Measurements from ENCODE around the gene RIC1.
"Not testable (repeated sequence)": the region's sequence is repeated elsewhere in the genome, so short reads cannot be mapped to it uniquely, and the experiment has no call there.

The RIC1 gene

DNA sequence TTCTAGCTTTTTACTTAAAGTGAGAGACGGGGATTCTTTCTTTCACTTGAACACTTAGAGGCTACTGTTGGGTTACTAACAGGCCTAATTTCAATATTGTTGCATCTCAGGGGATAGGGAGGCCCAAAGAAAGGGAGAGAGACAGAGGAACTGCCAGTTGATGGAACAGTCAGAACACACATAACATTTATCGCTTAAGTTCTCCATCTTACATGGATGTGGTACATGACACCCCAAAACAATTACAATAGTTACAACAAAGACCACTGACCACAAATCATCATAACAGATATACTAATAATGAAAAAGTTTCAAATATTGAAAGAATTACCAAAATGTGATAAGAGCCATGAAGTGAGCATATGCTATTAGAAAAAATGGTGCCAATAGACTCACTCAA lies 4.3 kb upstream of the RIC1 start:
- no peak for DNase-seq (ENCODE audit: low read depth, low spot score)

DNA sequence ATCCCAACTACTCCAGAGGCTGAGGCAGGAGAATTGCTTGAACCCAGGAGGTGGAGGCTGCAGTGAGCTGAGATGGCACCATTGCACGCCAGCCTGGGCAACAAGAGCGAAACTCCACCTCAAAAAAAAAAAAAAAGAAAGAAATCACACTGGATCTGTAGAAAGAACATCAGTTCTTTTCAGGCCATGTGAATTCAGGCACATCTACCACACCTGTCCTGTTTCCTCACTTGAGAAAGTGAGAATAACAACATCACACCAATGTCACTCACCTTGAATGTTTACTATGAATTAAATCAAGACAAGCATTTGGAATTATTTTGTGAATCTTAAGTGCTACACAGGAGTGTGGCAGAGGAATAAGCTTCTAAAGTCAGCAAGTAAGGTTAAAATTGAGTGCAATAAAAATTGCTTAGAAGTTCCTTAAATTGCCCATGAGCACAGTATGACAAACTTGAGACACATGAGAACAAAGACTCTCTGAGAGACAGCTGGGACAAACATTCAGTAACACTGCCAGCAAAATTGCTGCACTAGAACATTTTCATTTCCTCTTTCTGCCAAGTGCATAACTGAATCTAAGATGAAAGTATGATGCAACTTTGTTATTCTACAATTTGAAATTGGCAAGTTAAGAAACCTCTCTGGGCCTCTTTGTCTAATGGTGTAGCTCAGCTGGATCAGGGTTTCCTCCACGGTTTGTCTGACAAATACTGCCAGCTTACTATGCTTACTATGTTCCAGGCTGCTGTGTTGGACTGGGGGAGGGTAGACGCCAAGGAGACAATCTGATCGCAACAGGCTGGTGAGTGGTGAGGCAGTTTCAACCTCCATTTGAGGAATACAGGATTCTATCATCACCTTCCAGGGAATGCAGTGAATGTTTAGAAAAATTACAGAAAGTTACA lies 1.9 kb upstream of the RIC1 start:
- DNase-seq (ENCODE audit: low read depth, low spot score): no peak

DNA sequence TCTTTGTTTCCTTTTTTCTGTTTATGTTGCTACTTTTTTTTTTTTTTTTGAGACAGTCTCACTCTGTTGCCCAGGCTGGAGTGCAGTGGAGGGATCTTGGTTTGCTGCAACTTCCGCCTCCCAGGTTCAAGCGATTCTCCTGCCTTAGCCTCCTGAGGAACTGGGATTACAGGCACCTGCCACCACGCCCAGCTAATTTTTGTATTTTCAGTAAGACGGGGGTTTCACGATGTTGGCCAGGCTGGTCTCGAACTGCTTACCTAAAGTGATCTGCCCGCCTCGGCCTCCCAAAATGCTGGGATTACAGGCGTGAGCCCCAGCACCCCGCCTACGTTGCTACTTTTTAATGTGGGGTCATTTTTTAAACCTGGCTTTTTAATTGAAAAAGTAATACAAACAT lies 1.2 kb upstream of the RIC1 start:
- DNase-seq (ENCODE audit: low read depth, low spot score): not testable (repeated sequence)

DNA sequence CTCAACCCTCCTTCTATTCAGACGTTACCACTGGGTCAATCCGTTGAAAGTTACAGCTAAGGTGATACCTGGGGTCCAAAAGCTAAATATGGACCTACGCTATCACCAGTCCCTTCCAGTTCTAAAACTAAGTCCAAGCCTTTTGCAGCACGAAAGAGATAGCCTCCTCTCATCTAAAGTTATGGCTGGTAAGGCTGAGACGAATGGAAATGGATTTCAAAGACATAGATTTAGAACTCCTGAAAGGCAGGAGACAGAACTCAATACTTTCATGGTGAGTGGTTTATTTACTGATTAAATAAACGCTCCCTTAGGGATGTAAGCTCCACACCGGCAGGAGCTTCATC lies 751 bp upstream of the RIC1 start:
- DNase-seq (ENCODE audit: low read depth, low spot score): no peak

DNA sequence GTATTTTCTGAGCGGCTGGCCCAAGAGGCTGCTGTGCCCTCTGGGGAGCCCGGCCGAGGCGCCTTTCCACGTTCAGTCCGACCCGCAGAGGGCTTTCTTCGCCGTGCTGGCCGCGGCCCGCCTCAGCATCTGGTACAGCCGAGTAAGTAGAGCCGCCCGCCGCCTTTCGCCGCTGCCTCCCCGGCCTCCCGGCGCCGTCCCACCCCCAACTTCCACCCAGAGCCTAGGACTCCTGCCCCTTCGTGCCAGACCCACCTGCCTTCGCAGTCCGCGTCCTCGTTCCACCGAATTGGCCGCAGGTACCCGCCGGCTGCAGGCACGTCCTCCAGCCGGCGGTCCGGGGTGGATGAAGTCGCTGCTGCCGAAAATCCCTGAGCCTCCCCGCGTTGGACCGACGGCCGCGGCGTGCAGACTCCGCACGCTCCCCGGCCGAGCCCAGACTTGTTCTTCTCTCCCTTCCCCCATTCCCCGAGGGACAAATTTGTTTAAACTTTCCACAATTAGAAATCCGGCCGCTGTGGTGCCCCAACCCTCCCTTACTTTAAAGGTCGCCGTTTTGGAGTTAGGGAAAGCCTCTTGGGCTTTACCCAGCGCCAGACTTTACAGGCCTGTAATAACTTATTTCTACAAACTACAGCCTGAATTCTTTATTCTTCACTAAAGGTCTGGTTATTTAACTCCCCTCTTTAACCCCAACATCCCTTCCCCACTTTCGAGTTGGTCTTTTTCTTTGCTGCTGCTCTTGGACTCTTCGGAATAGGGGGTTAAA lies 589 bp downstream of the RIC1 start:
- DNase-seq (ENCODE audit: low read depth, low spot score): no peak

DNA sequence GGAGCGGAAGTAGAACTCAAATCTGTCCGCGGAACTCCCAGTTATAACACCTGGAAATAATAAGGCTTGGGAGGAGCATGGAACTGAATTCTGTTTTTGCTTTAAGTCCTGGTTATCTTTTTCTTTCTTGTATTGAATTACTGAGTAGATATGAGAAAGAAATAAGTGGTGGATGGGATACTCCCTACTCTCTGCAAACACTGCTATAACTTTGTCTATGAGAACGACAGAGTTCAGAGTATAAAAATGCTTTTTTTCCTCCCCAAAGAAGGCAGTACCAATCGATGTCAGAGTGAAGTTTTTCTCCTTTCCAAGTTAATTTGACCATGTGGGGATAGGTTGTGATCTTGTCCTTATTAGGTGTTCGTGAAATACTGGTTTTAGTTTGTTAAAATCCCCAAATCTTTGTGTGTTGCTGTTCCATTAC lies 1.2 kb downstream of the RIC1 start:
- no peak for DNase-seq (ENCODE audit: low read depth, low spot score)

DNA sequence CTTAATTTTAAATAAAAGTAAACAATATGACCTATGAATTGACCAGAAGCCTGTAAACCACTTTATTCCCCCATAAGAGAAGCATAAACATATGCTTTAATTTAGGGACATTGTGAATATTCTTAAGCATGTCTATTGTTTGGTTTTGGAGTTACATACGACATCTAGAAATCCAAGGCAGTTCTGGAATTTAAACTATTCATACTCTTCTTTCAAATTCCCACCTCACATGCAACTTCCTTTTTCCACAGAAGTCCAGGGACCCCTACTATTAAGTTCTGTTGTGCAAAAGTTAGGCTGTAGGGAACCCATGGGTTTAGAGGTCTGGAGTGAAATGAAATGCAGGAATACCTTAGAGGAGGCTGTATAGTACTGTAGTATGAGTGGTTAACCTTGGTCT lies 2.1 kb downstream of the RIC1 start:
- no peak for DNase-seq (ENCODE audit: low read depth, low spot score)

DNA sequence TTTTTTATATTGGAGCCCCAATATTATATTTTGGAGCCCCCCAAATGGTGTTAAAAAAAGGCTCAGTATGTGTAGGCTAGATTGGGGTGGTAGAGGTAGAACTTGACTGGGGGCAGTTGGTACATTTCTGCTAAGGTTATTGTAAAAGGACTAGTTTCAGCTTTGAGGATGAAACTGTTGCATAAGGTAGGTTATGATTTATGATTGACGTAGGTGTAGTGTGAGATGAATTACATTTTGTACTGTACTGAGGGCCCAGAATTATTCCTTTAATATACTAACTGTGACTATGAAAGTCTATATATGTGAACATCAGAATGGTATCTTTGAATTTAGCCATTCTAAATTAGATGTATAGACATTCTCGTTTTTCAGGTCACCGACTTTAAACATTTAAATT lies 3.6 kb downstream of the RIC1 start:
- no peak for DNase-seq (ENCODE audit: low read depth, low spot score)

DNA sequence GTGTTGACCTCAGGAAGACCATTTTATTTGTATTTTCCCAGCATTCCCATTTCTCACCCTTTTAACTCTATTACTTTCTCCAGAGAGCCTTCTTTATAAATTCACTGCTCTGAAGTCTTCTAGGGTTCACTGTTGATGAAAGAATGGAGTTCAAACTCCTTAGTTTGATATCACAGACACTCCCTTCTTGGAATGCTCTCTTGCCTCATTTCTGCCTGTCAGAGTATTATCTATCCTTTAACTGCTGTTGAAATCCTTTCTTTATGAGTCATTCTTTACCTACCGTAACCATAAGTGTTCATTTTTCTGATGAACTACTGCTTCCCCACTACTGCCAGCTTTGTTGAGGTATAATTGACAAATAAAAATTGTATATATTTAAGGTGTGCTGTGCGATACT lies 4.3 kb downstream of the RIC1 start:
- no peak for DNase-seq (ENCODE audit: low read depth, low spot score)

DNA sequence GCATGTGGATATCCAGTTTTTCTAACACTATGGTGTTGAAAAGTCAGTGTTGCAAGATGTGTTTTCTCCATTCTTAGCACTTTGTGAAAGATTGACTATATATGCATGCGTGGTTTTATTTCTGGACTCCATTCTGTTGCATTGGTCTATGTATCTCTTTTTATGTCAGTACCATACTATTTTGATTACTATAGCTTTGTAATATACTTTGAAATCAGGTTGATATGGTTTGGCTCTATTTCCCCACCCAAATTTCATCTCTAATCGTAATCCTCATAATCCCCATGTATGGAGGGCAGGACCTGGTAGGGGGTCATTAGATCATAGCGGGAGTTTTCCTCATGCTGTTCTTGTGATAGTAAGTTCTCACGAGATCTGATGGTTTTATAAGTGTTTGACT lies 6.5 kb downstream of the RIC1 start:
- DNase-seq (ENCODE audit: low read depth, low spot score): no peak

DNA sequence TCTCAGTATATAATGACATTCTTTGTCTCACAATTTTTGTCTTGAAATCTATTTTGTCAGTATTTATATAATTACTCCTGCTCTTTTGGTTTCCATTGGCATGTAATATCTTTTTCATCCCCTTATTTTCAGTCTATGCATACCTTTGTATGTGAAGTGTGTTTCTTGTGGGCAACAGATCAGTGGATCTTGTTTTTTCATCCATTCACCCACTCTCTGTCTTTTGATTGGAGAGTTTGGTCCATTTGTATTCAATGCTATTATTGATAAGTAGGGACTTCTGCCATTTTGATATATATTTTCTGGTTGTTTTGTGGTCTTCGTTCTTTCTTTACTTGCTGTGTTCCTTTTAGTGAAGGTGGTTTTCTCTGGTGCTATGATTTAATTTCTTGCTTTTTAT lies 10.9 kb downstream of the RIC1 start:
- DNase-seq (ENCODE audit: low read depth, low spot score): no peak

DNA sequence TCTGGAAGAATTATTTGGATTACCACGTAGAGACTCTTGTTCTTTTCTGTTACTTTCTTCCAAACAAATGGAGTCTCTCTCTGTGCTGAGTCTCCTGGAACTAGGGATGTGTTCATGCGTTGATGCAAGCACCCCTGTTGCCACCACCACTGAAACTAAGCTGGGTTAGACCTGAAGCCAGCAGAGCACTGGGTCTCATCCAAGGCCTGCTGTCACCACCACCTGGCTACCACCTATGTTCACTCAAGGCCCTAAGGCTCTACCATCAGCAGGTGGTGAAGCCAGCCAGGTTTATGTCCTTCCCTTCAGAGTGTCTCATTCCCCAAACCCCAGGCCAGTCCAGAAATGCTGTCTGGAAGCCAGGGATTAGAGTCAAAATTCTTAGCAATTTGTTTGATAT lies 13.3 kb downstream of the RIC1 start:
- no peak for DNase-seq (ENCODE audit: low read depth, low spot score)

DNA sequence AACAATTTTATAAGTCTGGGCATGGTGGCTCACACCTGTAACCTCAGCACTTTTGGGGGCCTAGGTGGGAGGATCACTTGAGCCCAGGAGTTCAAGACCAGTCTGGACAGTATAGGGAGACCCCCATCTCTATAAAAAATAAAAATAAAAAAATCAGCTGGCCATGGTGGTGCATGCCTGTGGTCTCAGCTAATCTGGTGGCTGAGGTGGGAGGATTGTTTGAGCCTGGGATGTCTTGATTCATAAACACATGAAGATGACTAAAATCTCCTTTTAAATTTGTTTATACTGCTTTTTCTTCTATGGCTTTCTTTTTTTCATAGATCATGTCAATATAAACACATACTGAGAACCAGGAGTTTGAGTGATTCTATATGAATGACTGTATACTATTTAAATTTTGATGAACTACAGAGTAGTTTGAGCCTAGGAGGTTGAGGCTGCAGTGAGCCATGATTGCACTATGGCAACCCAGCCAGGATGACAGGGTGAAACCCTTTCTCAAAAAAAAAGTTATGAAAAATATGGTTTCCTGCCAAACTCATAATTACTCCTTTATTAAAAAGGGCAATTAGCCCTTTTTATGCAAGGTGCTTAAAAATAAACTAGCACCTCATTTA lies 14.2 kb downstream of the RIC1 start:
- no peak for DNase-seq (ENCODE audit: low read depth, low spot score)

DNA sequence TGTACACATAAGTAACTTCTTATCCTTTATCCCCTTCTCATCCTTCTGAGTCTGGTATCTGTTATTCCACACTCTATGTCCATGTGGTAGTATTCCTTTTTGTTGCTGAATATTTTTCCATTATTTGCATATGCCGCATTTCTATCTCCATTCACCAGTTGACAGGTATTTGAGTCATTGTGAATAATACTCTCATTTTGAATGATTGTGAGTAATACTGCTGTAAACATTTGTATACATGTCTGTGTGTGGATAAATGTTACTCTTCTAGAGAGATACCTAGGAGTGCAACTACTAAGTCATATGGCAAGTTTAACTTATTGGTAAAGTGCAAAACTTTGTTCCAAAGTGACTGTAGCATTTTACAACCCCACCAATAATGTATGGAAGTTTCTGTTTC lies 15.6 kb downstream of the RIC1 start:
- DNase-seq (ENCODE audit: low read depth, low spot score): no peak

DNA sequence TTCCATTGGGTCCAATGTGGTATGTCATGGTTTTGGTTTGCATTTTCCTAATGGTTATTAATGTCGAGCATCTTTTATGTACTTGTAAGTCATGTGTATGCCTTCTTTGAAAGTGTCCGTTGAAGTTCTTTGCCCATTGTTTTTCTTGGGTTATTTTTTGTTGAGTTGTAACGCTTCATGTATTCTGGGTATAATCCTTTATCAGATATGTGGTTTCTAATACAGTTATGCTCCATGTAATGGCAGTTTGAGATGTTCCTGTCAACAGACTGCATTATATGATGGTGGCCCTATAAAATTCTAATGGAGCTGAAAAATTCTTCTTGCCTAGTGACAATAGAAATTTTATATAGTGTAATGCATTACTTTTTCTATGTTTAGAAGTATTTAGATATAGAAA lies 17.2 kb downstream of the RIC1 start:
- no peak for DNase-seq (ENCODE audit: low read depth, low spot score)

DNA sequence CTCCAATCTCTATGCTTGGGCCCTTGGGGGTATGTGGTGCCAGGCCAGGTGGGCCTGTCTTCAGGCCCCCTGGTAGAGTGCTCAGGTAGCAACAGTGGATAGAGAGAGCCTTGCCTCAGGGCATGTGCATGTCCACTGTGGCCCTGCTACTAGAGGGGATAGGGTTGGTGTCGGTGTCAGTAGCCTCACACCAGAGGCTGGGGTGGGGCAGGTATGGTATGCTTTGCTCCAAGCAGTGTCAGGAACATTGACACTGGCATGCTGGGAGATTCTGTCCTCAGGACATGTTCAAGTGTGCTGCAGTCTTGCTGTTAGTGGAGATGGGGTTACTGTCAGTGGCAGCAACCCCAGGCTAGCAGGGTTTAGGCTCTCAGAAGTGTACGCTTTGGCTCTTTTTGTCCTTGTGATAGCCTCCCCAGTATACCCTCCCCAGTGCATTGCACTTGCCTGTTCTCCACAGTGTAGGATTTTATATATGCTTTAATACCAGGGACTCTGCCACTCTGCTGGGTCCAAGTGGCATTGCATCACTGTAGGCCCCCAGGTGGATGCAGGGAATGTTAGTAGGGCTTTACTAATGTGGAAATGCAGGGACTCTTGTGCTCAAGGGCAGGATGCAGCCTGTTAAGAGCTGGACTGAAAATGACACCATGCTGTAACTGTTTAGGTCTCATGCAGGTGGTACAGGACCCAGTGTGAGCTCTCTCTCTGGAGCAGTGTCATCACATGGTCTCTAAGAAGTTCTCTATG lies 21.6 kb downstream of the RIC1 start:
- no peak for DNase-seq (ENCODE audit: low read depth, low spot score)

DNA sequence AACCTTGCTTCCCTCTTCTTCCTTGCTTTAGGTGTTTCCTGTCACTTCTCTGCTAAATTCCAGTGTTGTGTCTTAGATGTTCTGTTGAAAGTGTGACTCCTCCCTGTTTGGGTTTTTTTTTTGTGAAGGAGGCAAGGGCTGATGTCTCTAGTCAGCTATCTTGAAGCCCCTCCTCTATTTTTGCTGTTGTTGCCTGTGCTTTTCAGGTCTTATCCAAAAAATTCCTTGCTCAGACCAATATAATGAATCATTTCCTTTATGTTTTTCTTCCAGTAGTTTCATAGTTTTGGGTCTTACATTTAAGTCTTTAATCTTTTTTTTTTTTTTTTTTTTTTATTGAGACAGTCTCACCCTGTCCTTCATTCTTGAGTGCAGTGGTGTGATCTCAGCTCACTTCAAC lies 22.3 kb downstream of the RIC1 start:
- no peak for DNase-seq (ENCODE audit: low read depth, low spot score)

DNA sequence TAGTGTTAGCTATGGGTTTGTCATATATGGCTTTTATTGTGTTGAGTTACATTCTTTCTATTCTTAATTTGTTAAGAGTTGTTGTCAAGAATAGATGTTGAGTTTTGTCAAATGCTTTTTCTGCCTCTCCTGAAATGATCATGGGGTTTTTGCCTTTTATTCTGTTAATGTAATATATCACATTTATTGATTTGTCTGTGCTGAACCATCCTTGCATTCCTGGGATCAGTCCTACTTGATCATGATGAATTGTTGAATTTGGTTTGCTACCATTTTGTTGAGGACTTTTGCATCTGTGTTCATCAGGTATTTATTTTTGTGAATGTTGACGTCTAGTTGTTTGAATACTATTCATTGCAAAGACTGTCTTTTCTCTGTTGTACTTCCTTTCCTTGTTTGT lies 23.9 kb downstream of the RIC1 start:
- DNase-seq (ENCODE audit: low read depth, low spot score): no peak

DNA sequence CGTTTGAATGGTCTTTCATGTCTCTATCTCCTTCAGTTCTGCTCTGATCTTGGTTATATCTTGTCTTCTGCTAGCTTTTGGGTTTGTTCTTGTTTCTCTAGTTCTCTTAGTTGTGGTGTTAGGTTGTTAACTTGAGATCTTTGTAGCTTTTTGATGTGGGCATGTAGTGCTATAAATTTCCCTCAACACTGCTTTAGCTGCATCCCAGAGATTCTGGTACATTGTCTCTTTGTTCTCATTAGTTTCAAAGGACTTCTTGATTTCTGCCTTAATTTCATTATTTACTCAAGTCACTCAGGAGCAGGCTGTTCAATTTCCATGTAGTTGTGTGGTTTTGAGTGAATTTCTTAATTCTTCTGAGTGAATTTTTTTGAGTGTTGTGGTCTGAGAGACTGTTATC lies 33.9 kb downstream of the RIC1 start:
- DNase-seq (ENCODE audit: low read depth, low spot score): not testable (repeated sequence)

DNA sequence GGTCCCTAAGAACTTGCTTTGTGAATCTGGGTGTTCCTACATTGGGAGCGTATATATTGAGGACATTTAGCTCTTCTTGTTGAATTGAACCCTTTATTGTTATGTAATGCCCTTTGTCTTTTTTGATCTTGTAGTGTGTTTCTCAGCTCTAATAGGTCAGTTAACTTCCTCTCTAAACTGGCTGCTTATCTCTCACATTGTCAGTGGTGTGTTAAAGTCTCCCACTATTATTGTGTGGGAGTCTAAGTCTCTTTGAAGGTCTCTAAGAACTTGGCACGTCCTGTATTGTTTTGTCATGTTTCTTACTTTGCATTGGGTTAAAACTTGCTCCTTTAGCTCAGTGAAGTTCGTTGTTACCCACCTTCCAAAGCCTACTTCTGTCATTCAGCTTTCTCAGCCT lies 36.2 kb downstream of the RIC1 start:
- DNase-seq (ENCODE audit: low read depth, low spot score): no peak

DNA sequence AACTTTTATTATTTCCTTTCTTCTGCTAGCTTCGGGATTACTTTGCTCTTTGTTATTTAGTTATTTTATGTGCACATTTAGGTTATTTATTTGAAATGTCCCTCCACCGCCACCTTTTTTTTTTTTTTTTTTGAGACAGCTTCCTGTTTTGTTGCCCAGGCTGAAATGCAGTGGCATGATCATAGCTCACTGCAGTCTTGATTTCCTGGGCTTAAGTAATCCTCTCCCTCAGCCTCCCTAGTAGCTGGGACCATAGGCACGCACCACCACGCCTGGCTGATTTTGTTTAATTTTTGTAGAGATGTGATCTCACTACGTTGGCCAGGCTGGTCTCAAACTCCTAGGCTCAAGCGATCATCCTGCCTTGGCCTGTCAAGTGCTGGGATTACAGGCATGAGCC lies 38.5 kb downstream of the RIC1 start:
- no peak for DNase-seq (ENCODE audit: low read depth, low spot score)

DNA sequence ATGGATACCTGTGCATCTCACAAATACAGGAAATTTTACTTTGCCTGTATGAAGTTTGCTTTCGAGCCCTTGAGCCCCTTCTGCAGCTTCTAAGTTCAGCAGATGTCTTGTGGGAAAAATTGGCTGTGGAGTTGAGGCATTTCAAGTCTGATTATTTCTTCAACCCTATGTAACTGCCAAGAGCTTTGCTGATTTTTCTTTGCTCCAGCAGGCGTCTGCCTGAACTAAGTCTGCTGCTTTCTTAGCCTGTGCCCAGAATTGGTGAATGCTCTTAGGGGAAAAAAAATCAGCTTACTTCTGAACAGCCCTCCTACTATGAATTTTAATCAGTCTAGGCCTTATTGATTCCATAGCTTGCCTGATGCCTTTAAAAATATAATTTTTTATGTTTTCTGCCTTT lies 41.2 kb downstream of the RIC1 start:
- no peak for DNase-seq (ENCODE audit: low read depth, low spot score)
